AG10803 (cell line): Measurements from ENCODE around the gene YWHAG.
"Not testable (repeated sequence)": the region's sequence is repeated elsewhere in the genome, so short reads cannot be mapped to it uniquely, and the experiment has no call there.

ENCODE experiments used
- DNase-seq: peaks from one replicate; pipeline ENCODE4 v3.0.0; 2010; ENCODE audit warnings: low read depth
- H3K4me3 ChIP-seq: 2 replicates; pipeline ENCODE4 v1.5.1; 2011; ENCODE audit warnings: mild to moderate bottlenecking, low read length, control low read depth
- CTCF ChIP-seq: conservative IDR thresholded peaks from 2 replicates; pipeline ENCODE4 v1.5.1; 2011; ENCODE audit warnings: mild to moderate bottlenecking, low read length, control low read depth, inconsistent platforms

The YWHAG gene

GRCh38 chr7:76337147-76337546 lies 21.6 kb downstream of the YWHAG start:
- H3K4me3 ChIP-seq = no peak overlapping the region
- no peak for DNase-seq
- TF ChIP-seq CTCF = no peak

GRCh38 chr7:76336094-76336493 lies 22.7 kb downstream of the YWHAG start:
- TF ChIP-seq CTCF = no peak
- DNase-seq = no peak
- H3K4me3 ChIP-seq = no peak overlapping the region

GRCh38 chr7:76335417-76335816 lies 23.4 kb downstream of the YWHAG start:
- not testable (repeated sequence) for H3K4me3 ChIP-seq, DNase-seq

GRCh38 chr7:76334320-76334967 lies 24.3 kb downstream of the YWHAG start:
- no peak for DNase-seq
- no peak overlapping the region for H3K4me3 ChIP-seq
- no peak for TF ChIP-seq CTCF

- H3K4me3 ChIP-seq = no peak overlapping the region
- TF ChIP-seq CTCF = no peak
- no peak for DNase-seq
These were observed 25.2 kb downstream of the YWHAG start for GRCh38 chr7:76333511-76334101.

GRCh38 chr7:76332078-76332477 lies 26.7 kb downstream of the YWHAG start:
- no peak for DNase-seq
- TF ChIP-seq CTCF = no peak
- H3K4me3 ChIP-seq = no peak overlapping the region

GRCh38 chr7:76330673-76331072 lies 28.1 kb downstream of the YWHAG start:
- no peak for TF ChIP-seq CTCF
- no peak for DNase-seq

More at GRCh38 chr7:76330673-76331072, 28.1 kb downstream of the YWHAG start:
- H3K4me3 ChIP-seq = no peak overlapping the region
